ENCODE results near the gene ZNF85.
"Not testable (repeated sequence)": the region's sequence is repeated elsewhere in the genome, so short reads cannot be mapped to it uniquely, and the experiment has no call there.

- not testable (repeated sequence) for TF ChIP-seq POLR2AphosphoS5, CTCF, POLR2A, EP300 (IDR thresholded peaks at IDR 0.05)
These were observed 29.6 kb downstream of the ZNF85 start for GRCh38 chr19:20952561-20953095.
